AG04450 (cell line): ENCODE data around the gene AMZ2. TPM values are rescaled to one million over a fixed set of nuclear protein-coding genes. Genes with fewer than 3 reads are reported as not detected.
"Not testable (repeated sequence)": the region's sequence is repeated elsewhere in the genome, so short reads cannot be mapped to it uniquely, and the experiment has no call there.

ENCODE experiments used
- CTCF ChIA-PET: fragments of 300-600, 350-600 bp; formaldehyde crosslinking; extraction: SDS; loops from one replicate; lab custom pipeline; 2022; ENCODE audit warnings: antibody characterized with exemption, inconsistent platforms; lab: Charles Lee
- POLR2A ChIA-PET: fragments of 350-600 bp; formaldehyde crosslinking; extraction: SDS; loops from one replicate; lab custom pipeline; 2021; ENCODE audit warnings: antibody characterized with exemption, inconsistent platforms; lab: Yijun Ruan, JAX
- DNase-seq: peaks from one replicate; pipeline ENCODE4 v3.0.0-alpha.2; 2011; ENCODE audit warnings: low read depth, low spot score
- H3K27ac ChIP-seq: one replicate; pipeline ENCODE4 v1.5.1; 2012; ENCODE audit warnings: low read depth, low read length, control low read depth
- H3K27me3 ChIP-seq: one replicate; pipeline ENCODE4 v1.6.0; 2012; ENCODE audit warnings: low read length; ENCODE audit not compliant: control insufficient read depth, insufficient read depth
- H3K4me3 ChIP-seq: 2 replicates; pipeline ENCODE4 v1.5.1; 2011; ENCODE audit warnings: mild to moderate bottlenecking, low read depth, low read length, control low read depth
- H3K9me3 ChIP-seq: 2 replicates; pipeline ENCODE4 v1.5.1; 2012; ENCODE audit warnings: low read length; ENCODE audit not compliant: control insufficient read depth, insufficient read depth
- polyA minus RNA-seq: library from RNA; depleted of rRNA, polyadenylated mRNA; stranded (reverse); fragments of >200 nt; gene quantifications from 2 replicates; pipeline ENCODE4 v1.2.3, GENCODE V29; 2011; rRNA and poly(A)+ RNA removed
- polyA plus RNA-seq: library from polyadenylated mRNA; depleted of rRNA; stranded (reverse); fragments of >200 nt; gene quantifications from 2 replicates; pipeline ENCODE4 v1.2.3, GENCODE V29; 2011; rRNA removed
- TF ChIP-seq, protein P1 (sequence below): IDR thresholded peaks from 2 replicates; pipeline ENCODE4 v1.5.1; 2011; ENCODE audit warnings: low read depth, low read length, control low read depth, inconsistent platforms

Gene AMZ2, protein sequence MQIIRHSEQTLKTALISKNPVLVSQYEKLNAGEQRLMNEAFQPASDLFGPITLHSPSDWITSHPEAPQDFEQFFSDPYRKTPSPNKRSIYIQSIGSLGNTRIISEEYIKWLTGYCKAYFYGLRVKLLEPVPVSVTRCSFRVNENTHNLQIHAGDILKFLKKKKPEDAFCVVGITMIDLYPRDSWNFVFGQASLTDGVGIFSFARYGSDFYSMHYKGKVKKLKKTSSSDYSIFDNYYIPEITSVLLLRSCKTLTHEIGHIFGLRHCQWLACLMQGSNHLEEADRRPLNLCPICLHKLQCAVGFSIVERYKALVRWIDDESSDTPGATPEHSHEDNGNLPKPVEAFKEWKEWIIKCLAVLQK
- polyA plus RNA-seq, result 89.8 and 112 TPM in 2 replicates
- 28.3 and 38.3 TPM in 2 replicates for polyA minus RNA-seq

GRCh38 chr17:68247445-68248198 lies at the start of gene AMZ2:
Gene AMZ2, plus strand, starts transcription at chr17:68248043. Its CDS starts 2,145 bp downstream, at chr17:68250188.
- DNase-seq, result peak; percentile 81
- ChIA-PET CTCF (interaction anchor here (0.6 to 2.7 kb wide), 6 partner anchors 43 to 576 kb away, joined by 3 to 7 read pairs (median 5); no protein-coding TSS in a partner anchor), POLR2A (interaction anchor here (0.6 to 1.9 kb wide), 8 partner anchors 10 to 252 kb away, joined by 3 to 10 read pairs (median 4); partner anchors contain the start of gene WIPI1)
- Histone ChIP-seq H3K9me3 (no peaks in the 10 kb centered on the region; the same call in 1 of the 2 replicates), H3K27me3 (no peaks in the 10 kb centered on the region), H3K27ac (peak within 1 kb of the TSS; percentile 89), H3K4me3 (peak within 1 kb of the TSS; percentile 79)
- TF ChIP-seq, protein P1, sequence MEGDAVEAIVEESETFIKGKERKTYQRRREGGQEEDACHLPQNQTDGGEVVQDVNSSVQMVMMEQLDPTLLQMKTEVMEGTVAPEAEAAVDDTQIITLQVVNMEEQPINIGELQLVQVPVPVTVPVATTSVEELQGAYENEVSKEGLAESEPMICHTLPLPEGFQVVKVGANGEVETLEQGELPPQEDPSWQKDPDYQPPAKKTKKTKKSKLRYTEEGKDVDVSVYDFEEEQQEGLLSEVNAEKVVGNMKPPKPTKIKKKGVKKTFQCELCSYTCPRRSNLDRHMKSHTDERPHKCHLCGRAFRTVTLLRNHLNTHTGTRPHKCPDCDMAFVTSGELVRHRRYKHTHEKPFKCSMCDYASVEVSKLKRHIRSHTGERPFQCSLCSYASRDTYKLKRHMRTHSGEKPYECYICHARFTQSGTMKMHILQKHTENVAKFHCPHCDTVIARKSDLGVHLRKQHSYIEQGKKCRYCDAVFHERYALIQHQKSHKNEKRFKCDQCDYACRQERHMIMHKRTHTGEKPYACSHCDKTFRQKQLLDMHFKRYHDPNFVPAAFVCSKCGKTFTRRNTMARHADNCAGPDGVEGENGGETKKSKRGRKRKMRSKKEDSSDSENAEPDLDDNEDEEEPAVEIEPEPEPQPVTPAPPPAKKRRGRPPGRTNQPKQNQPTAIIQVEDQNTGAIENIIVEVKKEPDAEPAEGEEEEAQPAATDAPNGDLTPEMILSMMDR, result no peak

DNA sequence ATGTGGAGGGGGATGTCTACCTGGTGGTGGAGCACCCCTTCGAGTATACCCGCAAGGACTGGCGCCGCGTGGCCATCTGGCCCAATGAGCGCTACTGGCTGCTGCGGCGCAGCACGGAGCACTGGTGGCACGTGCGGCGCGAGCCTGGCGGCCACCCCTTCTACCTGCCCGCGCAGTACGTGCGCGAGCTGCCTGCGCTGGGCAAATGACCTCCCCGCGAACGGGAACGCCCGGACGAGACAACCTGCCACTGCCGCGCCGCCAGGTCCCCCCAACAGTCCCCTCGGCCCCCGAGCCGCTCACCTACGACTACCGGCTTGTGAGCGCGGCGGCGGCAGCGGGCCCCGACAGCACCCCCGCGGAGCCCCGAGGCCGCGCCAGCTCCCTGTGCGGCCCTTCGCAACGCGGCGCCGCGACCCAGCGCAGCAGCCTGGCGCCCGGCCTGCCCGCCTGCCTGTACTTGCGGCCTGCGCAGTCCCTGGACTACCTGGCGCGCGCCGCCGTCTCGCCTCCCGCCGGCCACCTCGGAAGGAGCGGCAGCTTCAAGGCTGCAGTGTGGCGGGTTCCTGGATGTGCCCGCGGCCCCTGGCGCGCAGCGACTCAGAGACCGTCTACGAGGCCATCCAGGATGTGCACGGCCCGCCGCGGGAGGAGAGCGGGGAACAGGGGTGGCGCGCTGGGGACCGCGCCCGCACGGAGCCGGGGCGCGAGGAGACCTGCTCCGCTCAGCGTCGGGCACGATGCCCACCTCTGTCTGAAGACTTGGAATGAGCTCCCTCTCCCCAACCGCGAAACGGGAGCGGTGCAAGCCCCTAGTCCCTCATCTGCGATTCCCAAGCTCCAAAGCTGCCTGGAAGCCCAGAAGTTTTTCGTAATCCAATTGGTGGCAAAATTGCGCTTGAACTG lies 48.7 kb upstream of the AMZ2 start:
- TF ChIP-seq, protein P1, result no peak
- ChIA-PET POLR2A (no interaction called here), CTCF (interaction anchor here (0.7 to 5.6 kb wide), 11 partner anchors 8 to 270 kb away, joined by 3 to 44 read pairs (median 5); no protein-coding TSS in a partner anchor)
- H3K27ac ChIP-seq, result no peak overlapping the region
- H3K9me3 ChIP-seq, result peaks cover 6% of the 10 kb centered on the region; the same call in 1 of the 2 replicates
- no peak overlapping the region for H3K4me3 ChIP-seq
- peaks cover 53% of the 10 kb centered on the region for H3K27me3 ChIP-seq
- no peak for DNase-seq

DNA sequence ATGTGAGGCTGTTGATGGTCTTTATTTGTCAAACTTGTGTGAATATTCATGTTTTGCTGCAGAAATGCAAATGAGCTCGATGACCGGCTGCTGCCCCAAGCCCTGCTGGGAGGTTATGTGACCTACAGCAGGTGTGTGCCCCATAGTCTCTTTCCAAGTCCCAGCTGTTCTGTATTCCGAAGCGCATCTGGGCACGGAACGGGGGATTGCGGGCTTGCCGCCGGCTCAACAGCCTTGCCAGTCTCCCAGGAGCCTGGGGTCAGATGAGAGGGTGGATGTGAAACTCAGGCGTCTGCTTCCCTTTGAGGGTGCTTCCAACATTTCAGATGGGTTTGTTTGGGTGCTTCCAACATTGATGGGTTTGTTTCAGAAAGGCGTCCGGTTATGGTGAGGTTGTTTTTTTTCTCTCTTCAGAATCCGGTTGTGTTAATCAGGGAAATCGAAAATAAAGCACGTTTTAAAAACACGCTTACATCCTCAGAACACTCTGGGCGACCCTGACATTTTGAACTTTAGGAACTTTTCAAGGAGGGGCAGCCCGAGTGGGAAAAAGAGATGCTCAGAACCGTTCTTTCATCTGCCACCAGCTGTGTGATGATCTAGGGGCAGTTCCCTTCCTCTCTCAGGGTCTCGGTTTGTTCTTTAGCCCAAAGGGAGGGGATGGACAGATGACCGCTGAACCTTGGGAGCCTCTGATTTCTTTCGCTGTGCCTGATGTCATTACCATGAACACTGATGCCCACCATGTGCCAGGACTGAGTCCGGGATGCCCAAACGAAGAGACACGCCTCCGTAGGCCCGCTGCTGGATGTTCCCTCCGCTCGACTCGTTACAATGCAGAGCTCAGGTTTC lies 47.8 kb upstream of the AMZ2 start:
- no peak for DNase-seq
- no peak overlapping the region for H3K27ac ChIP-seq
- CTCF ChIA-PET, result interaction anchor here (0.5 to 5.6 kb wide), 24 partner anchors 9 to 270 kb away, joined by 3 to 44 read pairs (median 4); no protein-coding TSS in a partner anchor
- peak overlapping the region; percentile 41 for H3K4me3 ChIP-seq
- peaks cover 6% of the 10 kb centered on the region; the same call in 1 of the 2 replicates for H3K9me3 ChIP-seq
- TF ChIP-seq, protein P1, result no peak
- POLR2A ChIA-PET, result no interaction called here
- peaks cover 52% of the 10 kb centered on the region for H3K27me3 ChIP-seq

- TF ChIP-seq, protein P1, result peak; percentile 85
- Histone ChIP-seq H3K9me3 (peaks cover 6% of the 10 kb centered on the region; the same call in 1 of the 2 replicates), H3K27me3 (peaks cover 44% of the 10 kb centered on the region), H3K4me3 (peak overlapping the region; percentile 41), H3K27ac (no peak overlapping the region)
- CTCF ChIA-PET, result interaction anchor here (0.5 to 5.6 kb wide), 26 partner anchors 10 to 271 kb away, joined by 3 to 44 read pairs (median 4); no protein-coding TSS in a partner anchor
- POLR2A ChIA-PET, result no interaction called here
- peak; percentile 13 for DNase-seq
These were observed 47.0 kb upstream of the AMZ2 start for GRCh38 chr17:68200689-68201417.

- DNase-seq, POLR2A ChIA-PET, H3K4me3 ChIP-seq, H3K27ac ChIP-seq, H3K9me3 ChIP-seq: not testable (repeated sequence)
- H3K27me3 ChIP-seq, result peaks cover 40% of the 10 kb centered on the region
- CTCF ChIA-PET, result interaction anchor here (0.6 to 5.6 kb wide), 17 partner anchors 10 to 255 kb away, joined by 3 to 44 read pairs (median 4); no protein-coding TSS in a partner anchor
These were observed 46.4 kb upstream of the AMZ2 start for GRCh38 chr17:68201418-68201771.

- POLR2A ChIA-PET, DNase-seq, H3K27ac ChIP-seq, H3K4me3 ChIP-seq, H3K9me3 ChIP-seq: not testable (repeated sequence)
- H3K27me3 ChIP-seq, result peaks cover 31% of the 10 kb centered on the region
- CTCF ChIA-PET, result interaction anchor here (5.6 kb wide), 1 partner anchor 30 kb away, joined by 44 read pairs; no protein-coding TSS in a partner anchor
These were observed 45.5 kb upstream of the AMZ2 start for GRCh38 chr17:68202321-68202720.
